Endothelial cell of umbilical vein (primary cell): ENCODE measurements around the gene FAM136A. TPM values are rescaled to one million over a fixed set of nuclear protein-coding genes. Genes with fewer than 3 reads are reported as not detected.

ENCODE experiments used
- BruUV-seq: library from RNA; stranded (reverse); fragments of 400-500 nt; replicated peaks from 2 replicates; lab custom pipeline; 2021; lab: Mats Ljungman, UMichigan
- CTCF ChIA-PET: fragments of 300-600, 350-600 bp; sonication (Branson Sonifier 250); formaldehyde crosslinking; loops from one replicate; lab custom pipeline; 2021; ENCODE audit warnings: antibody characterized with exemption, inconsistent platforms; lab: Charles Lee
- POLR2A ChIA-PET: fragments of 300-600, 350-600 bp; sonication (Branson Sonifier 250); formaldehyde crosslinking; loops from one replicate; lab custom pipeline; 2021; ENCODE audit warnings: antibody characterized with exemption, inconsistent platforms; lab: Charles Lee
- DNase-seq: peaks from one replicate; pipeline ENCODE4 v3.0.0-alpha.2; 2011; ENCODE audit warnings: low read depth, low spot score
- FAIRE-seq: peaks from 2 replicates; lab custom pipeline; 2011; peaks lifted over from hg19 to GRCh38; lab: Jason Lieb, UNC
- H2AFZ ChIP-seq: 2 replicates; pipeline ENCODE4 v1.6.0; 2012; ENCODE audit warnings: low read depth, low read length, control low read depth, inconsistent platforms
- H3K27ac ChIP-seq: 2 replicates; pipeline ENCODE4 v1.5.1; 2011; ENCODE audit warnings: low read depth, mild to moderate bottlenecking, control low read depth, low read length, moderate library complexity; ENCODE audit not compliant: insufficient read depth
- H3K27me3 ChIP-seq, 2 experiments: 2 replicates each; pipeline versions ENCODE4 v1.6.0 to v1.6.1; 2011; ENCODE audit warnings: low read length in 2 of 2, mixed read lengths in 1 of 2; ENCODE audit not compliant: control insufficient read depth in 2 of 2, insufficient read depth in 2 of 2
- H3K36me3 ChIP-seq, 2 experiments: 2 replicates in 1 of 2; 3 replicates in 1 of 2; pipeline ENCODE4 v1.5.1; 2011; ENCODE audit warnings: low read length in 2 of 2, mild to moderate bottlenecking in 1 of 2, moderate library complexity in 1 of 2; ENCODE audit not compliant: control insufficient read depth in 2 of 2, insufficient read depth in 2 of 2; ENCODE audit errors: extremely low read depth in 1 of 2
- H3K4me1 ChIP-seq: 3 replicates; pipeline ENCODE4 v1.5.1; 2011; ENCODE audit warnings: mild to moderate bottlenecking, low read length; ENCODE audit not compliant: control insufficient read depth, insufficient read depth; ENCODE audit errors: extremely low read depth
- H3K4me2 ChIP-seq: 2 replicates; pipeline ENCODE4 v1.6.1; 2011; ENCODE audit warnings: low read length, control low read depth, mixed read lengths; ENCODE audit not compliant: insufficient read depth
- H3K4me3 ChIP-seq, 3 experiments: fragments of 200-600 bp in 1 of 3; sonication (generic), shearing (Covaris generic) in 1 of 3; replicated peaks in 1 of 3; 2 replicates each; pipeline ENCODE4 v1.5.1; 2011 to 2016; ENCODE audit warnings: control low read depth in 3 of 3, low read length in 3 of 3, mild to moderate bottlenecking in 2 of 3, inconsistent platforms in 1 of 3, low read depth in 1 of 3, moderate library complexity in 1 of 3; ENCODE audit not compliant: insufficient read depth in 1 of 3
- H3K79me2 ChIP-seq: 2 replicates; pipeline ENCODE4 v1.6.0; 2012; ENCODE audit warnings: low read length, inconsistent platforms; ENCODE audit not compliant: control insufficient read depth, insufficient read depth
- H3K9ac ChIP-seq: replicated peaks from 2 replicates; pipeline ENCODE3; 2011; ENCODE audit warnings: low read length, control low read depth; ENCODE audit not compliant: insufficient read depth; ENCODE audit errors: extremely low read depth
- H3K9me1 ChIP-seq: replicated peaks from 3 replicates; pipeline ENCODE4 v1.6.0; 2011; ENCODE audit warnings: mild to moderate bottlenecking, low read length; ENCODE audit not compliant: control insufficient read depth, insufficient read depth; ENCODE audit errors: extremely low read depth
- H3K9me3 ChIP-seq: replicated peaks from 2 replicates; pipeline ENCODE4 v1.5.1; 2012; ENCODE audit warnings: low read length, inconsistent platforms; ENCODE audit not compliant: control insufficient read depth, insufficient read depth
- H4K20me1 ChIP-seq: replicated peaks from 2 replicates; pipeline ENCODE3; 2011; ENCODE audit warnings: mild to moderate bottlenecking, low read length; ENCODE audit not compliant: control insufficient read depth, insufficient read depth; ENCODE audit errors: extremely low read depth
- EZH2 ChIP-seq: IDR thresholded peaks from 2 replicates; pipeline ENCODE4 v1.6.1; 2012; ENCODE audit warnings: borderline replicate concordance, low read depth, mild to moderate bottlenecking, moderate library complexity, low read length, inconsistent platforms; ENCODE audit not compliant: severe bottlenecking
- JUN ChIP-seq: IDR thresholded peaks from 2 replicates; pipeline ENCODE4 v1.6.1; 2011; ENCODE audit warnings: borderline replicate concordance, low read depth; ENCODE audit not compliant: insufficient read length, insufficient read depth
- MYC ChIP-seq: IDR thresholded peaks from one replicate; pipeline ENCODE4 v1.6.1; 2011; ENCODE audit warnings: mild to moderate bottlenecking, low read depth, low read length
- POLR2A ChIP-seq: IDR thresholded peaks from 2 replicates; pipeline ENCODE4 v1.6.1; 2012; ENCODE audit warnings: low read depth, mild to moderate bottlenecking, control low read depth, low read length
- POLR2AphosphoS5 ChIP-seq: IDR thresholded peaks from 2 replicates; pipeline ENCODE4 v1.6.1; 2012; ENCODE audit warnings: low read depth, mild to moderate bottlenecking, control low read depth, low read length, moderate library complexity; ENCODE audit not compliant: insufficient read depth
- dilution Hi-C: fragments of 300-500 bp; cut with MboI; formaldehyde crosslinking; loops from one replicate; pipeline ENCODE4 v1.15.0; 2019; ENCODE audit warnings: low sequenced_read_pairs; ENCODE audit not compliant: extremely low pct_ligation_motif_present
- intact Hi-C: fragments of 100-400 bp; cut with micrococcal nuclease; formaldehyde crosslinking; loops from one replicate; pipeline ENCODE4 v1.10.0; 2022
- polyA plus RNA-seq, 4 experiments: library from polyadenylated mRNA; depleted of rRNA in 3 of 4; stranded (reverse) in 3 of 4; unstranded in 1 of 4; fragments of >200 nt; gene quantifications; 2 replicates each; pipeline versions ENCODE4 v1.2.1 to v1.2.3, GENCODE V29; 2011 to 2012; ENCODE audit warnings: missing spikeins in 1 of 4
- total RNA-seq: library from RNA; stranded (reverse); gene quantifications from 2 replicates; pipeline ENCODE4 v1.2.3, GENCODE V29; 2021

Gene FAM136A
- total and polyA plus RNA-seq, 2 donors (not counting 3 experiments of a cell fraction or from before 2014, with no cell fraction given): 28.3 to 42.4 TPM

DNA sequence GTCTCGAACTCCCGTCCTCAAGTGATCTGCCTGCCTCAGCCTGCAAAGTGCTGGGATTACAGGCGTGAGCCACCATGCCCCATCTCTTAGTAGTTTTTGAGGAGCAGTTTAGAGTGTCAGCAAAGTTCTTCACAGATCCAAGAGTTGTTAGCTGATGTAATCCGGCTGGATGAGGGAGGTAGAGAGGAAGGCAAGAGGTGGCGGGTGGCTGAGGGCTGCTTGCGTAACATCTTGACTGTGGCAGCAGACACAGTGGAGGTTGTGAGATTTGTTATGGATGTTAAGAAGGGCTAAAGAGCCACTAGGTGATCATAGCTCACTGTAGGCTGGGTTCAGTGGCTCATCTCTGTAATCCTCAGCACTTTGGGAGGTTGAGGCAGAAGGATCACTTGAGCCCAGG, 19.5 kb upstream of the FAM136A start:
- Histone ChIP-seq H3K9me1 (no peaks in the 10 kb centered on the region), H3K9ac (no peak overlapping the region), H3K27me3 (peaks cover 2 to 6% of the 10 kb centered on the region in 2 experiments), H3K4me1 (no peaks in the 10 kb centered on the region), H4K20me1 (no peaks in the 10 kb centered on the region), H3K9me3 (no peaks in the 10 kb centered on the region), H3K4me3 (no peak overlapping the region), H3K27ac (no peak overlapping the region), H3K36me3 (no peaks in the 10 kb centered on the region), H2AFZ (no peak overlapping the region), H3K4me2 (no peak overlapping the region), H3K79me2 (no peaks in the 10 kb centered on the region)
- dilution Hi-C loops: no loop called here
- DNase-seq (no peak), FAIRE-seq (no peak)
- POLR2A ChIA-PET: no interaction called here
- intact Hi-C loops: no loop called here
- CTCF ChIA-PET: no interaction called here
- no TSS peak for BruUV-seq
- TF ChIP-seq JUN (no peak), POLR2A (no peak)

DNA sequence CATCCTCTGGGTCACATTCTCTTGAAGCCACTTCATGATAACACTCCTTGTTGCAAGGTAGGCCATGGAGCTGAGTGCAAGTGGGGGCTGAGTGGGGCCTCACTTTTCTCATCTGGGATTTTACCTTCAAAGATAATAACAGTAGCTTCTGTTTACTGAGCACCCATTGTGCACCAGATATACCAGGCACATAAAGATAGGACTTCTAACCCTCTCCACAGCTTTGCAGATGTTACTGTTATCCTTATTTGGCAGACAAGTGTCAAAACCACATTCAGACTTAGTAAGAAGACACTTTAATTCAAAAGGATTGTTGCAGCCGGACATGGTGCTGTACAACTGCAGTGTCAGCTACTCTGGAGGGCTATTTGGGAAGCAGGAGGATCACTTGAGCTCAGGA, 12.8 kb upstream of the FAM136A start:
- Histone ChIP-seq H3K27ac (no peak overlapping the region), H2AFZ (no peak overlapping the region), H3K4me1 (no peaks in the 10 kb centered on the region), H4K20me1 (no peaks in the 10 kb centered on the region), H3K79me2 (no peaks in the 10 kb centered on the region), H3K9ac (no peak overlapping the region), H3K4me3 (no peak overlapping the region), H3K36me3 (no peaks in the 10 kb centered on the region), H3K9me1 (no peaks in the 10 kb centered on the region), H3K4me2 (no peak overlapping the region), H3K9me3 (no peaks in the 10 kb centered on the region), H3K27me3 (peaks cover 3 to 9% of the 10 kb centered on the region in 2 experiments)
- no TSS peak for BruUV-seq
- FAIRE-seq (no peak), DNase-seq (no peak)
- intact Hi-C loops: no loop called here
- POLR2A ChIA-PET: no interaction called here
- CTCF ChIA-PET: interaction anchor here (1.3 to 2.9 kb wide), 3 partner anchors 8 to 303 kb away, joined by 3 to 11 read pairs (median 8); no protein-coding TSS in a partner anchor
- TF ChIP-seq EZH2 (no peak), MYC (no peak), POLR2AphosphoS5 (no peak)
- dilution Hi-C loops: no loop called here
